ENCODE results near the gene TPPP. TPM values are rescaled to one million over a fixed set of nuclear protein-coding genes. Genes with fewer than 3 reads are reported as not detected.

The TPPP gene
- total and polyA plus RNA-seq, 5 donors, result 12.2 to 30.1 (median 18.7) TPM

- ATAC-seq (no peak), DNase-seq (peak; percentile 4 to 38 (median 20))
- WGBS, result 97% methylated on average over 48 of the region's 48 CpGs
- peaks cover 7% of the 10 kb centered on the region for H3K4me1 ChIP-seq (ENCODE audit: control insufficient read depth, insufficient read depth, low read length)
- H3K9me3 ChIP-seq (ENCODE audit: control insufficient read depth, low read length), result no peaks in the 10 kb centered on the region
- no peaks in the 10 kb centered on the region for H3K27me3 ChIP-seq (ENCODE audit: control insufficient read depth, insufficient read depth)
- intact Hi-C loops (cut with DNase I), result no loop called here
- no peak overlapping the region for H3K4me3 ChIP-seq (ENCODE audit: low read length)
- no peak overlapping the region for H3K27ac ChIP-seq (ENCODE audit: low read length)
Observed at GRCh38 chr5:676699-677076, 16.5 kb downstream of the TPPP start.

- ATAC-seq (no peak), DNase-seq (peak; percentile 10 to 50 (median 44))
- Histone ChIP-seq H3K4me1 (ENCODE audit: control insufficient read depth, insufficient read depth, low read length) (peaks cover 7% of the 10 kb centered on the region), H3K4me3 (ENCODE audit: low read length) (no peak overlapping the region), H3K27me3 (ENCODE audit: control insufficient read depth, insufficient read depth) (no peaks in the 10 kb centered on the region), H3K9me3 (ENCODE audit: control insufficient read depth, low read length) (no peaks in the 10 kb centered on the region), H3K27ac (ENCODE audit: low read length) (no peak overlapping the region)
- 79% methylated on average over 36 of the region's 36 CpGs for WGBS
- intact Hi-C loops (cut with DNase I), result no loop called here
Observed at GRCh38 chr5:675871-676698, 17.1 kb downstream of the TPPP start.

- 90% methylated on average over 20 of the region's 20 CpGs for WGBS
- intact Hi-C loops (cut with DNase I), result no loop called here
- Histone ChIP-seq H3K4me1 (ENCODE audit: control insufficient read depth, insufficient read depth, low read length) (peaks cover 7% of the 10 kb centered on the region), H3K27ac (ENCODE audit: low read length) (no peak overlapping the region), H3K9me3 (ENCODE audit: control insufficient read depth, low read length) (no peaks in the 10 kb centered on the region), H3K4me3 (ENCODE audit: low read length) (no peak overlapping the region), H3K27me3 (ENCODE audit: control insufficient read depth, insufficient read depth) (no peaks in the 10 kb centered on the region)
- no peak for ATAC-seq
- peak; percentile 9 to 62 (median 42) for DNase-seq
Observed at GRCh38 chr5:675111-675870, 17.9 kb downstream of the TPPP start.

- intact Hi-C loops (cut with DNase I), result loop anchor here (5.0 kb wide), 1 partner anchor 228 kb away; no protein-coding TSS in a partner anchor
- Histone ChIP-seq H3K9me3 (ENCODE audit: control insufficient read depth, low read length) (no peaks in the 10 kb centered on the region), H3K4me3 (ENCODE audit: low read length) (no peak overlapping the region), H3K27ac (ENCODE audit: low read length) (no peak overlapping the region), H3K4me1 (ENCODE audit: control insufficient read depth, insufficient read depth, low read length) (peaks cover 7% of the 10 kb centered on the region), H3K27me3 (ENCODE audit: control insufficient read depth, insufficient read depth) (no peaks in the 10 kb centered on the region)
- WGBS, result 43% methylated on average over 7 of the region's 7 CpGs
- peak; percentile 30 to 71 (median 71) for DNase-seq
- ATAC-seq, result no peak
Observed at GRCh38 chr5:674630-675011, 18.5 kb downstream of the TPPP start.

- WGBS, result 38% methylated on average over 27 of the region's 27 CpGs
- H3K4me3 ChIP-seq (ENCODE audit: low read length), result no peak overlapping the region
- H3K27ac ChIP-seq (ENCODE audit: low read length), result peak overlapping the region; percentile 7
- peaks cover 7% of the 10 kb centered on the region for H3K4me1 ChIP-seq (ENCODE audit: control insufficient read depth, insufficient read depth, low read length)
- H3K9me3 ChIP-seq (ENCODE audit: control insufficient read depth, low read length), result no peaks in the 10 kb centered on the region
- peak; percentile 32 to 72 (median 69) for DNase-seq
- H3K27me3 ChIP-seq (ENCODE audit: control insufficient read depth, insufficient read depth), result no peaks in the 10 kb centered on the region
- intact Hi-C loops (cut with DNase I), result loop anchor here (5.0 kb wide), 1 partner anchor 228 kb away; no protein-coding TSS in a partner anchor
- ATAC-seq, result peak in 1 of 2 donors; percentile 27
Observed at GRCh38 chr5:673831-674629, 19.1 kb downstream of the TPPP start.

- whole genome bisulfite sequencing, result 43% methylated on average over 19 of the region's 19 CpGs
- intact Hi-C loops (cut with DNase I), result loop anchor here (5.0 kb wide), 1 partner anchor 229 kb away; no protein-coding TSS in a partner anchor
- no peak overlapping the region for H3K4me3 ChIP-seq (ENCODE audit: low read length)
- no peaks in the 10 kb centered on the region for H3K27me3 ChIP-seq (ENCODE audit: control insufficient read depth, insufficient read depth)
- DNase-seq (peak; percentile 16 to 67 (median 59)), ATAC-seq (no peak)
- peaks cover 7% of the 10 kb centered on the region for H3K4me1 ChIP-seq (ENCODE audit: control insufficient read depth, insufficient read depth, low read length)
- H3K9me3 ChIP-seq (ENCODE audit: control insufficient read depth, low read length), result no peaks in the 10 kb centered on the region
- no peak overlapping the region for H3K27ac ChIP-seq (ENCODE audit: low read length)
Observed at GRCh38 chr5:673161-673830, 19.9 kb downstream of the TPPP start.

- H3K27me3 ChIP-seq (ENCODE audit: control insufficient read depth, insufficient read depth), result no peaks in the 10 kb centered on the region
- no peak overlapping the region for H3K27ac ChIP-seq (ENCODE audit: low read length)
- H3K4me1 ChIP-seq (ENCODE audit: control insufficient read depth, insufficient read depth, low read length), result peaks cover 7% of the 10 kb centered on the region
- H3K9me3 ChIP-seq (ENCODE audit: control insufficient read depth, low read length), result no peaks in the 10 kb centered on the region
- WGBS, result 5% methylated on average over 27 of the region's 27 CpGs
- no peak overlapping the region for H3K4me3 ChIP-seq (ENCODE audit: low read length)
- DNase-seq, result peak; percentile 92 to 95 (median 95)
- intact Hi-C loops (cut with DNase I), result loop anchor here (5.0 kb wide), 1 partner anchor 230 kb away; no protein-coding TSS in a partner anchor
- ATAC-seq, result peak; percentile 23 to 49
Observed at GRCh38 chr5:672329-673160, 20.6 kb downstream of the TPPP start.

GRCh38 chr5:671459-672328 is 21.5 kb downstream of the TPPP start:
- Histone ChIP-seq H3K9me3 (ENCODE audit: control insufficient read depth, low read length) (no peaks in the 10 kb centered on the region), H3K27ac (ENCODE audit: low read length) (no peak overlapping the region), H3K27me3 (ENCODE audit: control insufficient read depth, insufficient read depth) (no peaks in the 10 kb centered on the region), H3K4me3 (ENCODE audit: low read length) (no peak overlapping the region), H3K4me1 (ENCODE audit: control insufficient read depth, insufficient read depth, low read length) (peaks cover 7% of the 10 kb centered on the region)
- 16% methylated on average over 27 of the region's 27 CpGs for WGBS
- ATAC-seq (peak; percentile 78 to 82), DNase-seq (peak; percentile 83 to 93 (median 92))
- intact Hi-C loops (cut with DNase I), result loop anchor here (5.0 kb wide), 1 partner anchor 231 kb away; no protein-coding TSS in a partner anchor

Measured in right cardiac atrium (tissue), 5 donors.